IMR-90 (cell line): ENCODE data around the gene RAPGEF1. TPM values are rescaled to one million over a fixed set of nuclear protein-coding genes. Genes with fewer than 3 reads are reported as not detected.

Experiments used
- ATAC-seq: fragments of 200-7000 bp; cut with Tn5 transposase; 2 replicates; pipeline ENCODE4 v1.9.1; 2020; ENCODE audit warnings: low read depth, mild to moderate bottlenecking, moderate library complexity
- BruUV-seq: library from RNA; stranded (reverse); fragments of 400-500 nt; replicated peaks from 2 replicates; lab custom pipeline; 2021; lab: Mats Ljungman, UMichigan
- CTCF ChIA-PET: fragments of 300-600 bp; formaldehyde crosslinking; extraction: SDS; loops from one replicate; lab custom pipeline; 2021; ENCODE audit warnings: antibody characterized with exemption; lab: Yijun Ruan, JAX
- POLR2A ChIA-PET: fragments of 300-600 bp; sonication (Branson Sonifier 250); formaldehyde crosslinking; loops from one replicate; lab custom pipeline; 2022; ENCODE audit warnings: antibody characterized with exemption; ENCODE audit not compliant: unreplicated experiment; lab: Charles Lee
- DNase-seq: peaks from one replicate; pipeline ENCODE4 v3.0.0; 2013
- H2AFZ ChIP-seq: replicated peaks from 2 replicates; pipeline ENCODE3; 2013; ENCODE audit warnings: low read length, mild to moderate bottlenecking; ENCODE audit not compliant: poor library complexity
- H2AK5ac ChIP-seq: 2 replicates; pipeline ENCODE4 v1.6.1; 2013; ENCODE audit warnings: low read depth, low read length, inconsistent platforms
- H2AK9ac ChIP-seq: replicated peaks from 2 replicates; pipeline ENCODE3; 2013; ENCODE audit warnings: mild to moderate bottlenecking, low read depth, low read length, moderate library complexity; ENCODE audit not compliant: poor library complexity
- H2BK120ac ChIP-seq: 2 replicates; pipeline ENCODE4 v1.6.1; 2013; ENCODE audit warnings: low read depth, low read length, inconsistent platforms
- H2BK15ac ChIP-seq: 3 replicates; pipeline ENCODE4 v1.6.1; 2013; ENCODE audit warnings: low read depth, low read length, inconsistent platforms
- H2BK20ac ChIP-seq: 2 replicates; pipeline ENCODE4 v1.6.1; 2013; ENCODE audit warnings: low read depth, mild to moderate bottlenecking, inconsistent platforms, low read length, moderate library complexity
- H2BK5ac ChIP-seq: 2 replicates; pipeline ENCODE4 v1.6.1; 2013; ENCODE audit warnings: mild to moderate bottlenecking, low read depth, low read length, inconsistent platforms; ENCODE audit not compliant: poor library complexity, severe bottlenecking
- H3K14ac ChIP-seq: replicated peaks from 2 replicates; pipeline ENCODE4 v1.6.1; 2013; ENCODE audit warnings: low read depth, low read length, inconsistent platforms
- H3K18ac ChIP-seq: 2 replicates; pipeline ENCODE4 v1.6.1; 2013; ENCODE audit warnings: low read depth, low read length, control low read depth
- H3K23ac ChIP-seq: 2 replicates; pipeline ENCODE4 v1.6.1; 2013; ENCODE audit warnings: low read depth, low read length, inconsistent platforms
- H3K27ac ChIP-seq: 2 replicates; pipeline ENCODE4 v1.5.1; 2013; ENCODE audit warnings: mild to moderate bottlenecking, control low read depth, low read length; ENCODE audit not compliant: insufficient read depth
- H3K27me3 ChIP-seq: 2 replicates; pipeline ENCODE4 v1.6.1; 2013; ENCODE audit warnings: low read length; ENCODE audit not compliant: control insufficient read depth, insufficient read depth
- H3K36me3 ChIP-seq: 2 replicates; pipeline ENCODE4 v1.6.1; 2013; ENCODE audit warnings: low read length, mixed read lengths; ENCODE audit not compliant: control insufficient read depth, insufficient read depth
- H3K4ac ChIP-seq: 2 replicates; pipeline ENCODE4 v1.6.1; 2013; ENCODE audit warnings: low read depth, low read length, inconsistent platforms
- H3K4me1 ChIP-seq: 2 replicates; pipeline ENCODE4 v1.6.1; 2013; ENCODE audit warnings: low read length, mixed read lengths; ENCODE audit not compliant: control insufficient read depth, insufficient read depth
- H3K4me2 ChIP-seq: 2 replicates; pipeline ENCODE4 v1.6.1; 2013; ENCODE audit warnings: low read depth, mild to moderate bottlenecking, control low read depth, low read length, moderate library complexity
- H3K4me3 ChIP-seq: 2 replicates; pipeline ENCODE4 v1.5.1; 2013; ENCODE audit warnings: low read depth, mild to moderate bottlenecking, control low read depth, low read length, moderate library complexity; ENCODE audit not compliant: insufficient read depth
- H3K56ac ChIP-seq: 2 replicates; pipeline ENCODE4 v1.6.1; 2013; ENCODE audit warnings: low read length, inconsistent platforms; ENCODE audit not compliant: insufficient read depth; ENCODE audit errors: extremely low read depth
- H3K79me1 ChIP-seq, 2 experiments: 2 replicates each; pipeline ENCODE4 v1.6.1; 2013; ENCODE audit warnings: low read length in 2 of 2, inconsistent platforms in 1 of 2, low read depth in 1 of 2
- H3K9ac ChIP-seq: 2 replicates; pipeline ENCODE4 v1.6.1; 2013; ENCODE audit warnings: low read depth, low read length, control low read depth
- H3K9me1 ChIP-seq: 2 replicates; pipeline ENCODE4 v1.6.1; 2013; ENCODE audit warnings: low read length, inconsistent platforms; ENCODE audit not compliant: insufficient read depth
- H3K9me3 ChIP-seq: 2 replicates; pipeline ENCODE4 v1.6.1; 2013; ENCODE audit warnings: low read length; ENCODE audit not compliant: control insufficient read depth, insufficient read depth
- H4K20me1 ChIP-seq: 2 replicates; pipeline ENCODE4 v1.6.1; 2013; ENCODE audit warnings: low read length, inconsistent platforms; ENCODE audit not compliant: insufficient read depth
- H4K5ac ChIP-seq: 2 replicates; pipeline ENCODE4 v1.6.1; 2013; ENCODE audit warnings: mild to moderate bottlenecking, low read depth, low read length, control low read depth
- H4K8ac ChIP-seq, 2 experiments: 2 replicates each; pipeline ENCODE4 v1.6.1; 2013; ENCODE audit warnings: low read depth in 2 of 2, low read length in 2 of 2, control low read depth in 1 of 2, inconsistent platforms in 1 of 2
- H4K91ac ChIP-seq: 2 replicates; pipeline ENCODE4 v1.6.1; 2013; ENCODE audit warnings: low read depth, low read length, inconsistent platforms; ENCODE audit not compliant: insufficient read depth
- BHLHE40 ChIP-seq: fragments of 150-350 bp; IDR thresholded peaks from 2 replicates; pipeline ENCODE4 v1.6.1; 2016; ENCODE audit warnings: mild to moderate bottlenecking, low read depth, low read length
- CEBPB ChIP-seq: IDR thresholded peaks from 2 replicates; pipeline ENCODE4 v1.6.1; 2012; ENCODE audit warnings: low read depth, low read length, improper control_type of control experiment
- CHD1 ChIP-seq: IDR thresholded peaks from 2 replicates; pipeline ENCODE4 v1.6.1; 2012; ENCODE audit warnings: low read depth, low read length, improper control_type of control experiment
- FOS ChIP-seq: fragments of 150-350 bp; IDR thresholded peaks from 2 replicates; pipeline ENCODE4 v1.6.1; 2016; ENCODE audit warnings: low read depth, low read length
- MAFK ChIP-seq: IDR thresholded peaks from 2 replicates; pipeline ENCODE4 v1.6.1; 2012; ENCODE audit warnings: low read depth, low read length, improper control_type of control experiment
- MAZ ChIP-seq: IDR thresholded peaks from 2 replicates; pipeline ENCODE4 v1.6.1; 2012; ENCODE audit warnings: low read depth, mild to moderate bottlenecking, low read length, improper control_type of control experiment, moderate library complexity, borderline replicate concordance
- MXI1 ChIP-seq: IDR thresholded peaks from 2 replicates; pipeline ENCODE4 v1.6.1; 2012; ENCODE audit warnings: low read depth, mild to moderate bottlenecking, low read length, moderate library complexity, borderline replicate concordance
- NFE2L2 ChIP-seq: fragments of 150-350 bp; IDR thresholded peaks from 2 replicates; pipeline ENCODE4 v1.6.1; 2016; ENCODE audit warnings: low read depth, mild to moderate bottlenecking, low read length
- POLR2A ChIP-seq: IDR thresholded peaks from 2 replicates; pipeline ENCODE4 v1.6.1; 2012; ENCODE audit warnings: mild to moderate bottlenecking, low read depth, low read length
- RAD21 ChIP-seq: IDR thresholded peaks from 2 replicates; pipeline ENCODE4 v1.6.1; 2012; ENCODE audit warnings: low read length, improper control_type of control experiment
- RCOR1 ChIP-seq: IDR thresholded peaks from 2 replicates; pipeline ENCODE4 v1.6.1; 2012; ENCODE audit warnings: mild to moderate bottlenecking, low read length, improper control_type of control experiment; ENCODE audit not compliant: insufficient replicate concordance
- RFX5 ChIP-seq: IDR thresholded peaks from 2 replicates; pipeline ENCODE4 v1.8.0; 2012; ENCODE audit warnings: low read depth, mild to moderate bottlenecking, low read length, moderate library complexity
- SMC3 ChIP-seq: fragments of 150-350 bp; IDR thresholded peaks from 2 replicates; pipeline ENCODE4 v1.6.1; 2016; ENCODE audit warnings: low read depth, mild to moderate bottlenecking, antibody characterized with exemption, low read length, moderate library complexity
- WGBS, 2 experiments: methylation state at CpG; one replicate each; pipeline versions ENCODE4 v1.1.5 to v1.1.7; 2013; ENCODE audit warnings: missing lambda C conversion rate in 2 of 2; ENCODE audit not compliant: insufficient read length in 1 of 2; ENCODE audit errors: extremely low coverage in 2 of 2; 5-methylcytosine and 5-hydroxymethylcytosine counted together
- dilution Hi-C: fragments of 300-500 bp; cut with HindIII; formaldehyde crosslinking; loops from one replicate; pipeline ENCODE4 v1.14.3; 2018; ENCODE audit warnings: low sequenced_read_pairs; ENCODE audit not compliant: unreplicated experiment
- in situ Hi-C: fragments of 300-500 bp; cut with MboI; formaldehyde crosslinking; loops from 3 replicates; pipeline ENCODE4 v1.14.3; 2019; ENCODE audit warnings: low sequenced_read_pairs, inconsistent platforms, mixed read lengths
- intact Hi-C: fragments of 100-400 bp; cut with micrococcal nuclease; formaldehyde crosslinking; loops from 2 replicates; pipeline ENCODE4 v1.10.0; 2022
- polyA plus RNA-seq, 3 experiments: library from polyadenylated mRNA; depleted of rRNA; stranded (reverse); fragments of >200 nt; gene quantifications; 2 replicates each; pipeline ENCODE4 v1.2.3, GENCODE V29; 2012; ENCODE audit warnings: low replicate concordance in 1 of 3
- total RNA-seq: library from RNA; depleted of rRNA; stranded (reverse); fragments of >200 nt; gene quantifications from 2 replicates; pipeline ENCODE4 v1.2.3, GENCODE V29; 2012
- TF ChIP-seq, protein P1 (sequence below): conservative IDR thresholded peaks from 2 replicates; pipeline ENCODE4 v1.5.1; 2012; ENCODE audit warnings: mild to moderate bottlenecking, low read depth, low read length, improper control_type of control experiment
- TF ChIP-seq, protein P2 (sequence below): fragments of 150-350 bp; IDR thresholded peaks from 2 replicates; pipeline ENCODE4 v1.6.1; 2016; ENCODE audit warnings: low read depth, mild to moderate bottlenecking, low read length, moderate library complexity, borderline replicate concordance
- TF ChIP-seq, protein P3 (sequence below): fragments of 150-350 bp; IDR thresholded peaks from 2 replicates; pipeline ENCODE4 v1.6.1; 2017; ENCODE audit warnings: mild to moderate bottlenecking, antibody characterized with exemption, low read length, low read depth

Gene RAPGEF1
- total and polyA plus RNA-seq, 2 of the 4 experiments (the other 2 are of a cell fraction), result 13.1 to 22.3 TPM

DNA sequence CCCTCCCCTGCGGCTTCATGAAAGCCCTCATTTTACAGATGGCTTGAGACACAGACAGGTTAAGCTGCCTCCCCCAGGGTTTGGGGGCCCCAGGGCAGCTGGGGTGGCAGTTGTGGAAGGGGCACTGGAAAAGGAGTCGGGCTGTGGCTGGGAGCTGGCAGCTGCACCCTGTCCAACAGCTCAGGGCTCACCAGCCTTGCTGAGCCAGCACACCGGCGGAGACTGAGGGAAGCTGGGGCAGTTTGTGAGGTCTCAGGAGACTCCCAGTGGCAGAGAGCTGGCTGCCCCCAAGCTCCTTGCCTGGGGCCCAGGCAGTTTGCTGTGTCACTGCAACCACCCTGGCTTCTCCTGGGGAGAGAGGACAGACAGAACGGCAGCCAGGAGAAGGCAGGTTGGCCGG, 34.8 kb upstream of the RAPGEF1 start:
- DNase-seq (no peak), ATAC-seq (no peak)
- peaks cover 4% of the 10 kb centered on the region for H3K9me3 ChIP-seq
- H3K9me1 ChIP-seq, result no peaks in the 10 kb centered on the region; the same call in 1 of the 2 replicates
- H2BK5ac ChIP-seq, result no peak overlapping the region
- dilution Hi-C loops, result no loop called here
- no peak overlapping the region for H2BK15ac ChIP-seq
- no peak overlapping the region for H2AK5ac ChIP-seq
- no peak overlapping the region for H3K4me2 ChIP-seq
- no peak overlapping the region for H4K91ac ChIP-seq
- peaks cover 5% of the 10 kb centered on the region; the same call in 1 of the 2 replicates for H4K20me1 ChIP-seq
- no peak overlapping the region for H4K5ac ChIP-seq
- ChIA-PET POLR2A (no interaction called here), CTCF (no interaction called here)
- H3K79me1 ChIP-seq, result no peaks in the 10 kb centered on the region
- H3K4me1 ChIP-seq, result no peaks in the 10 kb centered on the region
- H4K8ac ChIP-seq, result no peak overlapping the region
- H3K9ac ChIP-seq, result no peak overlapping the region
- no TSS peak for BruUV-seq
- TF ChIP-seq RFX5 (no peak), RCOR1 (no peak), CHD1 (no peak), POLR2A (no peak), SMC3 (no peak), MAZ (no peak), RAD21 (no peak), NFE2L2 (no peak), MAFK (no peak), MXI1 (no peak), BHLHE40 (no peak), CEBPB (no peak), FOS (no peak)
- TF ChIP-seq, protein P1, sequence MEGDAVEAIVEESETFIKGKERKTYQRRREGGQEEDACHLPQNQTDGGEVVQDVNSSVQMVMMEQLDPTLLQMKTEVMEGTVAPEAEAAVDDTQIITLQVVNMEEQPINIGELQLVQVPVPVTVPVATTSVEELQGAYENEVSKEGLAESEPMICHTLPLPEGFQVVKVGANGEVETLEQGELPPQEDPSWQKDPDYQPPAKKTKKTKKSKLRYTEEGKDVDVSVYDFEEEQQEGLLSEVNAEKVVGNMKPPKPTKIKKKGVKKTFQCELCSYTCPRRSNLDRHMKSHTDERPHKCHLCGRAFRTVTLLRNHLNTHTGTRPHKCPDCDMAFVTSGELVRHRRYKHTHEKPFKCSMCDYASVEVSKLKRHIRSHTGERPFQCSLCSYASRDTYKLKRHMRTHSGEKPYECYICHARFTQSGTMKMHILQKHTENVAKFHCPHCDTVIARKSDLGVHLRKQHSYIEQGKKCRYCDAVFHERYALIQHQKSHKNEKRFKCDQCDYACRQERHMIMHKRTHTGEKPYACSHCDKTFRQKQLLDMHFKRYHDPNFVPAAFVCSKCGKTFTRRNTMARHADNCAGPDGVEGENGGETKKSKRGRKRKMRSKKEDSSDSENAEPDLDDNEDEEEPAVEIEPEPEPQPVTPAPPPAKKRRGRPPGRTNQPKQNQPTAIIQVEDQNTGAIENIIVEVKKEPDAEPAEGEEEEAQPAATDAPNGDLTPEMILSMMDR, result no peak
- TF ChIP-seq, protein P2, sequence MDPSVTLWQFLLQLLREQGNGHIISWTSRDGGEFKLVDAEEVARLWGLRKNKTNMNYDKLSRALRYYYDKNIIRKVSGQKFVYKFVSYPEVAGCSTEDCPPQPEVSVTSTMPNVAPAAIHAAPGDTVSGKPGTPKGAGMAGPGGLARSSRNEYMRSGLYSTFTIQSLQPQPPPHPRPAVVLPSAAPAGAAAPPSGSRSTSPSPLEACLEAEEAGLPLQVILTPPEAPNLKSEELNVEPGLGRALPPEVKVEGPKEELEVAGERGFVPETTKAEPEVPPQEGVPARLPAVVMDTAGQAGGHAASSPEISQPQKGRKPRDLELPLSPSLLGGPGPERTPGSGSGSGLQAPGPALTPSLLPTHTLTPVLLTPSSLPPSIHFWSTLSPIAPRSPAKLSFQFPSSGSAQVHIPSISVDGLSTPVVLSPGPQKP, result no peak
- TF ChIP-seq, protein P3, sequence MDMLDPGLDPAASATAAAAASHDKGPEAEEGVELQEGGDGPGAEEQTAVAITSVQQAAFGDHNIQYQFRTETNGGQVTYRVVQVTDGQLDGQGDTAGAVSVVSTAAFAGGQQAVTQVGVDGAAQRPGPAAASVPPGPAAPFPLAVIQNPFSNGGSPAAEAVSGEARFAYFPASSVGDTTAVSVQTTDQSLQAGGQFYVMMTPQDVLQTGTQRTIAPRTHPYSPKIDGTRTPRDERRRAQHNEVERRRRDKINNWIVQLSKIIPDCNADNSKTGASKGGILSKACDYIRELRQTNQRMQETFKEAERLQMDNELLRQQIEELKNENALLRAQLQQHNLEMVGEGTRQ, result no peak
- no peak overlapping the region for H3K27ac ChIP-seq
- H3K36me3 ChIP-seq, result no peaks in the 10 kb centered on the region
- H2AFZ ChIP-seq, result no peak overlapping the region
- H2AK9ac ChIP-seq, result no peak overlapping the region
- no peak overlapping the region for H3K14ac ChIP-seq
- H3K23ac ChIP-seq, result no peak overlapping the region
- peaks cover 34% of the 10 kb centered on the region for H3K27me3 ChIP-seq
- H2BK20ac ChIP-seq, result no peak overlapping the region
- H3K18ac ChIP-seq, result no peak overlapping the region
- no peak overlapping the region for H2BK120ac ChIP-seq
- in situ Hi-C loops, result no loop called here
- no peak overlapping the region for H3K56ac ChIP-seq
- no peak overlapping the region for H3K4ac ChIP-seq
- 33% methylated on average over 1 of the region's 6 CpGs; no CpG with 5 or more reads in 1 of the 2 experiments for WGBS, 2 experiments
- H3K4me3 ChIP-seq, result no peak overlapping the region
- intact Hi-C loops, result loop anchor here (10.0 kb wide), 1 partner anchor 340 kb away; no protein-coding TSS in a partner anchor
